OCI-LY3 (cell line): Measurements from ENCODE around the gene PICK1.

ENCODE experiments used
- H2AFZ ChIP-seq: fragments of 200-600, 300-600 bp; shearing (Covaris generic); 2 replicates; pipeline ENCODE4 v1.6.0; 2014; ENCODE audit warnings: antibody characterized with exemption, low read depth, low read length
- H3K27ac ChIP-seq: fragments of 200-600, 300-600 bp; sonication (generic); 2 replicates; pipeline ENCODE4 v1.5.1; 2014; ENCODE audit warnings: mild to moderate bottlenecking, low read length, moderate library complexity, mixed read lengths
- H3K27me3 ChIP-seq: fragments of 200-600, 300-600 bp; sonication (generic); 2 replicates; pipeline ENCODE4 v1.6.1; 2014; ENCODE audit warnings: low read depth, low read length, mixed read lengths
- H3K36me3 ChIP-seq: fragments of 200-600, 300-600 bp; sonication (generic); replicated peaks from 2 replicates; pipeline ENCODE3; 2014; ENCODE audit warnings: low read depth, low read length, mixed read lengths
- H3K4me1 ChIP-seq: fragments of 300-600, 200-600 bp; sonication (generic); 2 replicates; pipeline ENCODE4 v1.6.1; 2014; ENCODE audit warnings: low read length, mixed read lengths
- H3K4me2 ChIP-seq: fragments of 200-600, 300-600 bp; sonication (generic); 2 replicates; pipeline ENCODE4 v1.6.1; 2014; ENCODE audit warnings: low read length, mixed read lengths
- H3K4me3 ChIP-seq: fragments of 300-600, 200-600 bp; sonication (generic); 2 replicates; pipeline ENCODE4 v1.5.1; 2014; ENCODE audit warnings: antibody characterized with exemption, mild to moderate bottlenecking, low read length, moderate library complexity
- H3K79me2 ChIP-seq: fragments of 300-600, 200-600 bp; shearing (Covaris generic); 2 replicates; pipeline ENCODE4 v1.6.1; 2014; ENCODE audit warnings: mild to moderate bottlenecking, low read length, mixed read lengths
- H3K9ac ChIP-seq: fragments of 300-600, 200-600 bp; shearing (Covaris generic); 2 replicates; pipeline ENCODE4 v1.6.0; 2014; ENCODE audit warnings: mild to moderate bottlenecking, low read length, moderate library complexity
- H3K9me3 ChIP-seq: fragments of 200-600, 300-600 bp; shearing (Covaris generic); 2 replicates; pipeline ENCODE4 v1.6.1; 2014; ENCODE audit warnings: low read length, mixed read lengths; ENCODE audit not compliant: insufficient read depth
- H4K20me1 ChIP-seq: fragments of 200-600, 300-600 bp; sonication (generic); 2 replicates; pipeline ENCODE4 v1.6.1; 2016; ENCODE audit warnings: low read length, mixed read lengths; ENCODE audit not compliant: insufficient read depth
- EZH2phosphoT487 ChIP-seq: fragments of 200-600 bp; shearing (Covaris generic); IDR thresholded peaks from 2 replicates; pipeline ENCODE4 v1.6.1; 2018; ENCODE audit warnings: antibody characterized with exemption, mixed run types, low read depth
- TF ChIP-seq, protein P1 (sequence below): fragments of 200-600, 300-600 bp; sonication (generic); IDR thresholded peaks from 2 replicates; pipeline ENCODE4 v1.5.1; 2014; ENCODE audit warnings: antibody characterized with exemption, low read length, low read depth

Gene PICK1

DNA sequence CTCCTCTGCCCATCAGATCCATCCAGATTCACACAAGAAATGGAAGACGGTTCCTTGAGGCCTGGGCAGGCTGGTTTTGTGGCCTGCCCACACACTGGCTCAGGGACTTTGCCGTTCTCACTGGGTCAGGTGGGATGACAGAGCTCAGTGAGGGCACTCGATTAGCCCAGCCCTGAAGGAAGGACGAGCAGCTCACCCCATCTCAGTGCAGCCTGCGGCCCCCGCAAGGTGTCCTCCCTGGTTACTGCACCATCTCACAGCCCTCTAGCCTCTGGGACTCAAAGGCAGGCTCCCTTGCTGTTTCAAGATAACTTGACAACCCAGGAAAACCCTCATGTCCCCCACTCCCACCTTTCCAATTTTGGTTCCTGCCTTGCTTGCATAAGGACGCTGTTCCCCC, 22.6 kb downstream of the PICK1 start:
- Histone ChIP-seq H3K4me1 (no peaks in the 10 kb centered on the region), H3K27me3 (no peaks in the 10 kb centered on the region), H2AFZ (no peak overlapping the region), H3K79me2 (no peaks in the 10 kb centered on the region), H3K27ac (no peak overlapping the region), H3K4me2 (no peak overlapping the region), H3K4me3 (no peak overlapping the region), H4K20me1 (no peaks in the 10 kb centered on the region), H3K9ac (no peak overlapping the region), H3K36me3 (no peaks in the 10 kb centered on the region), H3K9me3 (no peaks in the 10 kb centered on the region)
- TF ChIP-seq, protein P1, sequence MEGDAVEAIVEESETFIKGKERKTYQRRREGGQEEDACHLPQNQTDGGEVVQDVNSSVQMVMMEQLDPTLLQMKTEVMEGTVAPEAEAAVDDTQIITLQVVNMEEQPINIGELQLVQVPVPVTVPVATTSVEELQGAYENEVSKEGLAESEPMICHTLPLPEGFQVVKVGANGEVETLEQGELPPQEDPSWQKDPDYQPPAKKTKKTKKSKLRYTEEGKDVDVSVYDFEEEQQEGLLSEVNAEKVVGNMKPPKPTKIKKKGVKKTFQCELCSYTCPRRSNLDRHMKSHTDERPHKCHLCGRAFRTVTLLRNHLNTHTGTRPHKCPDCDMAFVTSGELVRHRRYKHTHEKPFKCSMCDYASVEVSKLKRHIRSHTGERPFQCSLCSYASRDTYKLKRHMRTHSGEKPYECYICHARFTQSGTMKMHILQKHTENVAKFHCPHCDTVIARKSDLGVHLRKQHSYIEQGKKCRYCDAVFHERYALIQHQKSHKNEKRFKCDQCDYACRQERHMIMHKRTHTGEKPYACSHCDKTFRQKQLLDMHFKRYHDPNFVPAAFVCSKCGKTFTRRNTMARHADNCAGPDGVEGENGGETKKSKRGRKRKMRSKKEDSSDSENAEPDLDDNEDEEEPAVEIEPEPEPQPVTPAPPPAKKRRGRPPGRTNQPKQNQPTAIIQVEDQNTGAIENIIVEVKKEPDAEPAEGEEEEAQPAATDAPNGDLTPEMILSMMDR, result no peak
- no peak for TF ChIP-seq EZH2phosphoT487

DNA sequence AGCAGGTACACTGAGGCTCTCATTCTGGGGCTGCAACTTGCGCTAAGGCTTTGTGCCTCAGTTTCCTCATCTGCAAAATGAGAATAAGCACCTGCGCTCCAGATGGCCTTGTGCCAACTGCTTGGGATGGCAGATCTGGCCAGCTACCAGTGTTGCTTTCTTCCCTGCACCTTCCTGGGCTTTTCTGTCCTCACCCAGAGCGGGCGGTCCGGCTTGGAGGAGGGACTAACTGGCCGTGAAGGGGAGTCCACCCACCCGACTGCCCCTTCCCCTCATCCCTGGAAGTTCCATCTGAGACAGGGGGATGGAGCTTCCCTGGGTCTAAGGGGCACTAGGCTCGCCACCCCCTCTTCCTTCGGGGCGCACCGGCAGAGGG, 23.3 kb downstream of the PICK1 start:
- H2AFZ ChIP-seq, result no peak overlapping the region
- TF ChIP-seq, protein P1, result no peak
- TF ChIP-seq EZH2phosphoT487, result no peak
- no peak overlapping the region for H3K27ac ChIP-seq
- no peaks in the 10 kb centered on the region for H3K4me1 ChIP-seq
- no peaks in the 10 kb centered on the region for H4K20me1 ChIP-seq
- no peak overlapping the region for H3K9ac ChIP-seq
- H3K79me2 ChIP-seq, result no peaks in the 10 kb centered on the region
- no peaks in the 10 kb centered on the region for H3K36me3 ChIP-seq
- no peaks in the 10 kb centered on the region for H3K27me3 ChIP-seq
- H3K9me3 ChIP-seq, result no peaks in the 10 kb centered on the region
- H3K4me3 ChIP-seq, result no peak overlapping the region
- H3K4me2 ChIP-seq, result no peak overlapping the region

DNA sequence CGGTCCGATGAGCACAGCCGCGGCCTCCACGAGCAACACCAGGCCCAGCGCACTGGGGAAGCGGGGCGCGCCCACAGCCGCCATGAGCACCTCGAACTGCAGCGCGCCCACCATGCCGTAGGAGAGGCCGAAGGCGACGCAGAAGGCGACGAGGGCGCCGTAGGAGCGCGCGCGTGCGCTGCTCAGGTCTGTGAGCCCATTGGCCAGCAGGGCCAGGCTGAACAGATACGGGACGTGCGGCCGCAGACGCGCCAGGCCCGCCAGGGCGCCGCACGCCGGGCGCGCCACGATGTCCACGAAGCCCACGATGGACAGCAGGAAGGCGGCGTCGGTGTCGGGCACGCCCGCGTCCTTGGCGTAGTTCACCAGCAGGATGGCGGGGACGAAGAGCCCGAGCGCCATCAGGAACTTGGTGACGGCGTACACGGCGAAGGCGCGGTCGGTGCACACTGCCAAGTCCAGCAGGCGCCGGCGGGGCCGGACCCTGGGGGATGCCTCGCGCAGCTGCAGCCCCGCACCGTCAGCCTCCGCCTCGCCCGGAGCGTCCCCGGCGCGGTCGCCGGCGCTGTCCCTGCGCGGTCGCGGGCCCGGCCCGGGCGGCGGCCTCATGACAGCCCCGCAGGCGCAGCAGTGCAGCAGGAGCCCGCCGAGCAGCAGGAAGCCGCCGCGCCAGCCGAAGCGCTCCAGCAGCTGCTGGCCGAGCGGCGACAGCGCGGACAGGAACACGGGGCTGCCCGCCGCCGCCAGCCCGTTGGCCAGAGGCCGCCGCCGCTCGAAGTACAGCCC, 23.8 kb downstream of the PICK1 start:
- H3K27me3 ChIP-seq, result no peaks in the 10 kb centered on the region
- no peak overlapping the region for H3K4me3 ChIP-seq
- no peaks in the 10 kb centered on the region for H3K4me1 ChIP-seq
- H3K27ac ChIP-seq, result no peak overlapping the region
- H2AFZ ChIP-seq, result no peak overlapping the region
- no peak overlapping the region for H3K4me2 ChIP-seq
- TF ChIP-seq EZH2phosphoT487, result no peak
- TF ChIP-seq, protein P1, result no peak
- no peaks in the 10 kb centered on the region for H3K79me2 ChIP-seq
- H4K20me1 ChIP-seq, result no peaks in the 10 kb centered on the region
- H3K9ac ChIP-seq, result no peak overlapping the region
- no peaks in the 10 kb centered on the region for H3K36me3 ChIP-seq
- H3K9me3 ChIP-seq, result no peaks in the 10 kb centered on the region

DNA sequence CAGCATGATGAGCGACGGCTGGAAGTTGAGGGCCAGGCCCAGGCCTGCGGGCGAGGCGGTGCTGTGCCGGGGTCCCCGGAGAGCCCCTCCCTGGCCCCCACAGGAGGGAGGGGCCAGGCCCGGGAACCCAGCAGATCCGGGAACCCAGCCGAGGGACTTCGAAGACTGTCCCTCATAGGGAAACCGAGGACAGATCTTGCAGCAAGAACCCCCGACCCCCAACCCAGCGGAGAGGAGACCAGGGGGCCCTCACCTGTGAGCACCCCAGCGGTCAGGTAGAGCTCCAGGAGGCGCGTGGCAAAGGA, 24.4 kb downstream of the PICK1 start:
- no peak for TF ChIP-seq EZH2phosphoT487
- TF ChIP-seq, protein P1, result no peak

More for the DNA sequence above, 24.4 kb downstream of the PICK1 start:
- H3K4me1 ChIP-seq, result no peaks in the 10 kb centered on the region
- H3K79me2 ChIP-seq, result no peaks in the 10 kb centered on the region
- H3K27ac ChIP-seq, result no peak overlapping the region
- no peak overlapping the region for H3K4me2 ChIP-seq
- H3K27me3 ChIP-seq, result no peaks in the 10 kb centered on the region
- no peaks in the 10 kb centered on the region for H3K9me3 ChIP-seq
- no peak overlapping the region for H2AFZ ChIP-seq
- no peaks in the 10 kb centered on the region for H4K20me1 ChIP-seq
- H3K9ac ChIP-seq, result no peak overlapping the region
- H3K36me3 ChIP-seq, result no peaks in the 10 kb centered on the region
- H3K4me3 ChIP-seq, result no peak overlapping the region
